HG02840 (cell line): ENCODE measurements around the gene DOCK8.
"Not testable (repeated sequence)": the region's sequence is repeated elsewhere in the genome, so short reads cannot be mapped to it uniquely, and the experiment has no call there.

Experiments
- ATAC-seq: cut with Tn5 transposase; IDR thresholded peaks from one replicate; pipeline ENCODE4 v1.9.1; 2021; ENCODE audit warnings: mild to moderate bottlenecking, moderate library complexity, moderate number of reproducible peaks; ENCODE audit not compliant: unreplicated experiment, low FRiP score

Gene DOCK8

GRCh38 chr9:401223-401622, 186.6 kb downstream of the DOCK8 start:
- no peak for ATAC-seq

- no peak for ATAC-seq
Observed at GRCh38 chr9:404234-404633, 189.6 kb downstream of the DOCK8 start.

DNA sequence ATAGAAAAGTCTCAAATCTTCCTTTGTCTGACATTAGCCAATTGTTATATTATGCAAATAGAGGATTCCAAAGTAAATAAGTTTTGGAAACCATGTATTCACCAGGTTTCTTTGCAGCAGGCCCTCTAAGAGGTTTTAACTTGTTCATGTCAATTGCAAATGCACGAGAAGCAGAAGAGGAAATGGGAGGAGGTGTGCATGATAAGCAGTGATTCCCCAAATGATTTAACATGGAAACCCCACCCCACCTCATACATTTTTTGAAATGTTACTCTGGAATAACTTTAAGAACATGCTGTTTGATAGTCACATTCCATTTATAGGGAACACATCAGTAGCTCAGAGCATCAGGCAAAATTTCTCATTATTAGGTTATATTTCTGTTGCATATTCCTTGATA, 190.7 kb downstream of the DOCK8 start:
- no peak for ATAC-seq

GRCh38 chr9:406886-407654, 192.4 kb downstream of the DOCK8 start:
- no peak for ATAC-seq

- not testable (repeated sequence) for ATAC-seq
Observed at GRCh38 chr9:409655-410054, 195.0 kb downstream of the DOCK8 start.

DNA sequence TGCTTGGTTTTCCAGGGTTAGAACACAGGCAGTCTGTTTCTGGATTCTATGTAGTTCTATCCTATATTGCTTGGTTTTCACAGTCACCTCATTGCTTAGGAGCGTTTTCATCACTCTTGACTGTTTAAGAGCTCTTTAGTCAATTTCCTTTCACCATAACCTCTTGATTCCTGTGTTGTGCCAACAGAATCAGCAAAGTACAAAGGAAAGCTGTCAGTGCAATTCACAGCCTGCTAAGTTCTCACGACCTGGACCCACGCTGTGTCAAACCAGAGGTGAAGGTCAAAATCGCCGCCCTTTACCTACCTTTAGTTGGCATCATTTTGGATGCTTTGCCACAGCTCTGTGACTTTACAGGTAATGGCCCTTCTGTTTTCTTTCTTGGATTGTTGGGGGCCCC, 199.9 kb downstream of the DOCK8 start:
- ATAC-seq: no peak

GRCh38 chr9:419571-420171, 205.0 kb downstream of the DOCK8 start:
- ATAC-seq: no peak

DNA sequence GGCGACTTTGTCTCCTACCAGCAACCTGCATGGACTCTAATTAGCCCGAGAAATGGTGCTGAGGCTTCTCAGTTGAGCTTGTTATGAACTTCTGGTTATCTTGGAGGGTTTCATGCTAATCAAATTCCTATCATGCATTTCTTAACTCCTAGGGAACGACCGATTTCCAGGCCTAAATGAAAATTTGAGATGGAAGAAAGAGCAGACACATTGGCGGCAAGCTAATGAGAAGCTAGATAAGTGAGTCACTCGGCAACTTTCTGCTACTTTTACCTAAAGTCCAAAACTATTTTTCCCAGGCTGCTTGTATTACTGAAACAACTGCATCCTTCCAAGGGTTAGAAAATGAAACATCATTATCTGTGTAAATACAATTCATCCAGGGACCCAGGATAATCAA, 207.2 kb downstream of the DOCK8 start:
- no peak for ATAC-seq

GRCh38 chr9:426264-426663, 211.6 kb downstream of the DOCK8 start:
- ATAC-seq: no peak

- ATAC-seq: no peak
Observed at GRCh38 chr9:426976-427375, 212.3 kb downstream of the DOCK8 start.

- no peak for ATAC-seq
Observed at GRCh38 chr9:431701-432100, 217.0 kb downstream of the DOCK8 start.

- no peak for ATAC-seq
Observed at GRCh38 chr9:436482-436881, 221.8 kb downstream of the DOCK8 start.

DNA sequence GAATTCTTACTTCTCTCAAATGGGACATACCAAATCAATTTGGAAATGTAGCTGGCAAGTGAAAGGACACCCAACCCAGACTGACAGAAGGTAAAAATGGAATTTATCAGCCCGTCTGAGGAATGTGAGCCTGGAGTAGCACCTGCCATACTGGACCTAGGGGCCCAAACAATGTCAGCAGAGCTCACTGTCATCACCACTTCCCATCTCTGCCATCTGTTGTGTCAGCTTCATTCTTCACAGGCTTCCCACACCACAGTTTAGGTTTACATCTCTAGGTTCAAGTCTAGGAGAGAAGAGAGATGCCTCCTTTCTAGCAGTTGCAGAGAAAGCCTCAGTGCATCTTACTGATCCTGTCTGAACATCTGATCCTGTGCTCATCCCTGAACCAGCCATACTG, 222.4 kb downstream of the DOCK8 start:
- no peak for ATAC-seq

GRCh38 chr9:437574-438001, 222.9 kb downstream of the DOCK8 start:
- no peak for ATAC-seq

DNA sequence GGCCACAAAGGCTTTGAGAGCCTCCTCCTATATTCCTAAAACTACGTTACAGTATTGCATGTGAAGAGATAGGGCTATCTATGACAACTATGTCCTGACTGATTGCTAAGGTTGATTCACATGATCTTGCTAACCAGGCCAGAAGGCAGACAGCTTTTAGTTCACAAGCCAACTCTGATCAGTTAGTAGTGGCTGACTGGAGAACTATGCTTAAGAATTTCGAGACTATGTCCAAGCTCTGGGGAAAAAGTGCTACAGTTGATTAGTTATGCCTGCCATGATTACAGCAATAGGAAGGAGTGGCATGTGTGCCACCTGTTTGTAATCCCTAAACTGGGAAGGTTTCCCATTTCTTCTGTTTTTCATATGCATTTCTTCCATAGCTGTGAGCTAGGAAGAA, 223.4 kb downstream of the DOCK8 start:
- no peak for ATAC-seq

DNA sequence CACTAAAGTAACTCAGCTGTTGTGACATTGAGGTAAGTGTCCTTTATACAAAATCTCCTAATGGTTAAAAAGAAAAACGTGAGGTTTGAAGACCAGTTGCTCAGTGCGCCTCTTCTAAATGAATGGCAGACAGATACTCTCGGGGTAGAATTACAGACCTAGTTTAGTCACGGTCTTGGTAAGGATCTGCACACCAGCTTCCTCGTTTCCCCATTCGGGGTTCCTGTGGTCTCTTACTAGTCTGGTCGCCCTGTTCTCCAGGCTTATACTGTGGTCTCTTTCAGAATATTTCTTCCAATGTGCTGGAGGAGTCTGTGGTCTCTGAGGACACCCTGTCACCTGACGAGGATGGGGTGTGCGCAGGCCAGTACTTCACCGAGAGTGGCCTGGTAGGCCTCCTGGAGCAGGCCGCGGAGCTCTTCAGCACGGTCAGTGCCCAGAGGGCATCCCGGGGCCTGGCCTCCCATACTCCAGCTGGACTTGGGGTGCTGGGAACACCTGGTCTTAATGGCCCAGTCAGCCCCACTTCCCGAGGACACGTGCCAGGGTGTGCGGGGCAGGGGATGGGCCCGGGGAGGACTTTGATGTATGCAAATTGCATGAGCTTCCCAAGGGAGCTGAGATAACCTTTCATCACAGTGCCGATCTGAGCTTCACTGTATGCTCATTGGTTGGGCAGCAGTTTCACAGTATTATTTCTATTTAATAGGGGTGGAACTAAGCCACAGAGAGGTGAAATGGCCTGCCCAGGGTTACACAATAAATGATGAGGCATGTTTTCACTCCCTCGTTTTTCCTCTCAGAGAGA, 224.5 kb downstream of the DOCK8 start:
- no peak for ATAC-seq

DNA sequence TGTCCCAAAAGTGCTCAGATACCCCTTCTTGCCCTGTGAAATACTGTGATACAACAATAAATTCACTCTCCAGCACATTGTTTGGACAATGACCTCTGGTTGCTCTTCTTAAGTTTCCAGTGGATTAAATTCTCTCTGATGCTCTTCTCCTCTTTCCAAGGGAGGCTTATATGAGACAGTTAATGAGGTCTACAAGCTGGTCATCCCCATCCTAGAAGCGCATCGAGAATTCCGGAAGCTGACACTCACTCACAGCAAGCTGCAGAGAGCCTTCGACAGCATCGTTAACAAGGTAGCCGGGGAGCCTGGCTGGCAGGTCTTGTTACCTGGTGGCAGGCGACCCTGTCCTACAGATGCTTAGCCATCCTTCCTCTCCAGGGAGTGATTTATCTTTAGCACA, 226.5 kb downstream of the DOCK8 start:
- ATAC-seq: no peak

DNA sequence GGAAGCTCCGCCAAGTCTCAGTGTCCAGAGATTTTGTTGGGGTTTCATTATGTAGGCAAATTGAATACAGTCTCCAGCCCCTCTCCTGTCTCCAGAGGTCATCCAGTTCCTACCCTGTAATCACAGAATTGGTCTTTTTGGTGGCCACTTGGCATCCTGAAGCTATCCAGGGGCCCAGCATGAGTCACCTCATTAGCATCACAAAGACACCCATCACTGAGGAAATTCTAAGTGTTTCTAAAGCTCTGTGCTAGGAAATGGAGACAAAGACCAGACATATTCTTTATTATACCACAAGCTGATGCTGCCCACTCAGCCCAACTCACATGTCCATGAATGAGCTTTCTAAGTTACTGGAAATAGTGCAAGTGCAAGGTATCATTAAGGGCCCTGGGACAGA, 229.9 kb downstream of the DOCK8 start:
- no peak for ATAC-seq

DNA sequence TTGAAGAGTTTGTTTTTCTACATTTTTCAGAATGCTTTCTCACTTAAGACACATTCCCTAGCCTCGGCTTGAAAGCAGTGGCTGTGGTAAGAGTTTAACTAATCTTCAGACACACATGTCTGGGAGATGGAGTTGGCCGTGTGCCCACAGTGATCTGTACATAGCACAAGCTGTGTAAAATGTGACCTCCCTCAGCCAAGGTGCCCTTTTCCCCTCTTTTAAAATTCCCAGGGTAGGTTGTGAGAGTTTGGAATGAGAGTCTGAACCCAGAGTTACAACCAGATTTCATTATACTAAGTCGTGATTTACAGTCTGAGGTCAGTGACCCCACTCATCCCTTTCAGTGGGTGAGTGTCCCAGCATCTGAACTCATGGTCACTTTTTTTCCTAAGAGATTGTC, 230.4 kb downstream of the DOCK8 start:
- ATAC-seq: no peak

DNA sequence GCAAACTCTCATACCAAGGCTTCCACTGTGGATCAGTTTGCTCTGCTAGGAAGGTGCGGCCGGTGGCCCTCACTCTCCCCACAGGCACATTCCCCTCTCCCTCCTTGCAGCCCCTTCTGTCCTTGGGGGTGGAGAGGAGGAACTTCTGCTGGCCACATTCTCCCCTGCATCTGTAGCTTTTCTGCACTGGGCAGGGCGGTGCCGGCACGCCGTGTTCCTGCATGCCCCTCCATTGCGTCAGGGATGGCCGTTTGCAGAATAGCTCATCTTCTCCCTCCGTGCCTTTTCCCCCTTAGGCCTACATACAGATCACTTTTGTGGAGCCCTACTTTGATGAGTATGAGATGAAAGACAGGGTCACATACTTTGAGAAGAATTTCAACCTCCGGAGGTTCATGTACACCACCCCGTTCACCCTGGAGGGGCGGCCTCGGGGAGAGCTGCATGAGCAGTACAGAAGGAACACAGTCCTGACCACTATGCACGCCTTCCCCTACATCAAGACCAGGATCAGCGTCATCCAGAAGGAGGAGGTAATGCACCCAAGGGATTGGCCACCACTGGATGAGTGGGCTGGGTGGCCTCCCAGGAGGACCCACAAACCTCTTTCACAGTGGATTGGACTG, 231.5 kb downstream of the DOCK8 start:
- ATAC-seq: no peak
